WTC11 (cell line): ENCODE data around the gene DNAJB8. TPM values are rescaled to one million over a fixed set of nuclear protein-coding genes. Genes with fewer than 3 reads are reported as not detected.

Experiments
- ATAC-seq: fragments of 200-7000 bp; cut with Tn5 transposase; 2 replicates; pipeline ENCODE4 v1.10.0; 2021; ENCODE audit warnings: mild to moderate bottlenecking, moderate library complexity
- CTCF ChIA-PET: fragments of 300-600 bp; sonication (Branson Sonifier 250); formaldehyde crosslinking; loops from one replicate; lab custom pipeline; 2021; ENCODE audit warnings: antibody characterized with exemption; lab: Charles Lee
- POLR2A ChIA-PET: fragments of 350-600 bp; sonication (Branson Sonifier 250); formaldehyde crosslinking; loops from one replicate; lab custom pipeline; 2021; ENCODE audit warnings: antibody characterized with exemption; lab: Charles Lee
- DNase-seq: peaks from one replicate; pipeline ENCODE4 v3.0.0; 2021; ENCODE audit warnings: low spot score
- H3K27ac Mint-ChIP-seq: 2 replicates; pipeline ENCODE4 v1.8.0; 2021; ENCODE audit warnings: mixed read lengths
- H3K27me3 Mint-ChIP-seq: 2 replicates; pipeline ENCODE4 v1.8.0; 2021; ENCODE audit warnings: low read depth, mild to moderate bottlenecking, moderate library complexity, mixed read lengths
- H3K36me3 Mint-ChIP-seq: 2 replicates; pipeline ENCODE4 v1.8.0; 2021; ENCODE audit warnings: mixed read lengths
- H3K4me1 Mint-ChIP-seq: 2 replicates; pipeline ENCODE4 v1.8.0; 2022; ENCODE audit warnings: mixed read lengths
- H3K4me3 Mint-ChIP-seq: 2 replicates; pipeline ENCODE4 v1.8.0; 2021; ENCODE audit warnings: mild to moderate bottlenecking, moderate library complexity, mixed read lengths
- H3K9me3 Mint-ChIP-seq: 2 replicates; pipeline ENCODE4 v1.8.0; 2021; ENCODE audit warnings: mixed read lengths
- ATF3 ChIP-seq: sonication (generic); formaldehyde crosslinking; conservative IDR thresholded peaks from 2 replicates; pipeline ENCODE4 v1.8.1; 2022; ENCODE audit warnings: mild to moderate bottlenecking, missing genetic modification reagents
- ETV6 ChIP-seq: sonication (generic); formaldehyde crosslinking; IDR thresholded peaks from 2 replicates; pipeline ENCODE4 v1.8.1; 2022; ENCODE audit warnings: mild to moderate bottlenecking, missing genetic modification reagents
- KAT7 ChIP-seq: sonication (generic); formaldehyde crosslinking; IDR thresholded peaks from 2 replicates; pipeline ENCODE4 v1.8.1; 2023; ENCODE audit warnings: missing genetic modification reagents, mild to moderate bottlenecking, borderline replicate concordance
- NFYB ChIP-seq: sonication (generic); formaldehyde crosslinking; conservative IDR thresholded peaks from 2 replicates; pipeline ENCODE4 v1.8.0; 2022; ENCODE audit warnings: low read depth, missing genetic modification reagents
- PRDM15 ChIP-seq: sonication (generic); formaldehyde crosslinking; IDR thresholded peaks from 2 replicates; pipeline ENCODE4 v1.8.0; 2022; ENCODE audit warnings: missing genetic modification reagents
- USF2 ChIP-seq: sonication (generic); formaldehyde crosslinking; IDR thresholded peaks from 2 replicates; pipeline ENCODE4 v1.8.1; 2023; ENCODE audit warnings: mild to moderate bottlenecking, missing genetic modification reagents, moderate library complexity
- ZNF219 ChIP-seq: sonication (generic); formaldehyde crosslinking; IDR thresholded peaks from 2 replicates; pipeline ENCODE4 v1.8.0; 2023; ENCODE audit warnings: missing genetic modification reagents, mild to moderate bottlenecking, borderline replicate concordance
- ZNF232 ChIP-seq: sonication (generic); formaldehyde crosslinking; IDR thresholded peaks from 2 replicates; pipeline ENCODE4 v1.8.0; 2022; ENCODE audit warnings: mild to moderate bottlenecking, missing genetic modification reagents
- ZNF281 ChIP-seq: sonication (generic); formaldehyde crosslinking; IDR thresholded peaks from 2 replicates; pipeline ENCODE4 v1.8.0; 2023; ENCODE audit warnings: mild to moderate bottlenecking, missing genetic modification reagents
- ZNF317 ChIP-seq: sonication (generic); formaldehyde crosslinking; IDR thresholded peaks from 2 replicates; pipeline ENCODE4 v1.8.1; 2023; ENCODE audit warnings: low read depth, mild to moderate bottlenecking, moderate library complexity, missing genetic modification reagents, borderline replicate concordance
- ZSCAN18 ChIP-seq: fragments of 250-450 bp; sonication (Bioruptor Pico); IDR thresholded peaks from 2 replicates; pipeline ENCODE4 v2.1.2; 2022; ENCODE audit warnings: mild to moderate bottlenecking, moderate library complexity
- total RNA-seq: library from RNA; stranded (reverse); gene quantifications from 3 replicates; pipeline ENCODE4 v1.2.3, GENCODE V29; 2021

Gene DNAJB8
- total RNA-seq, 1 experiment from 2014 or later: not detected

- H3K4me1 Mint-ChIP-seq: peaks cover 19% of the 10 kb centered on the region
- DNase-seq (no peak), ATAC-seq (no peak)
- ChIA-PET POLR2A (interaction anchor here (1.0 kb wide), 1 partner anchor 10 kb away, joined by 3 read pairs; no protein-coding TSS in a partner anchor), CTCF (interaction anchor here (1.1 kb wide), 1 partner anchor 280 kb away, joined by 3 read pairs; no protein-coding TSS in a partner anchor)
- no peaks in the 10 kb centered on the region for H3K36me3 Mint-ChIP-seq
- H3K9me3 Mint-ChIP-seq: no peaks in the 10 kb centered on the region
- no peaks in the 10 kb centered on the region; the same call in 1 of the 2 replicates for H3K27me3 Mint-ChIP-seq
- no peak for TF ChIP-seq ZNF317
- TF ChIP-seq ZSCAN18 (CRISPR knock-in tag): no peak
- TF ChIP-seq ZNF219 (CRISPR knock-in tag): no peak
- no peak for TF ChIP-seq ZNF232 (CRISPR knock-in tag)
- peak; percentile 22; the same call in 1 of the 2 replicates for TF ChIP-seq USF2
- TF ChIP-seq ETV6 (CRISPR knock-in tag): no peak
- no peak overlapping the region for H3K4me3 Mint-ChIP-seq
- no peak overlapping the region for H3K27ac Mint-ChIP-seq
These were observed 53.1 kb downstream of the DNAJB8 start for GRCh38 chr3:128413413-128414205.

GRCh38 chr3:128413003-128413370 lies 53.7 kb downstream of the DNAJB8 start:
- Mint-ChIP-seq H3K27me3 (no peaks in the 10 kb centered on the region; the same call in 1 of the 2 replicates), H3K4me3 (no peak overlapping the region), H3K4me1 (peaks cover 23% of the 10 kb centered on the region), H3K36me3 (no peaks in the 10 kb centered on the region), H3K27ac (peak overlapping the region; percentile 86), H3K9me3 (no peaks in the 10 kb centered on the region)
- ChIA-PET POLR2A (no interaction called here), CTCF (interaction anchor here (0.8 kb wide), 1 partner anchor 85 kb away, joined by 4 read pairs; no protein-coding TSS in a partner anchor)
- ATAC-seq: peak; percentile 70
- TF ChIP-seq NFYB (CRISPR knock-in tag) (peak; percentile 60), ZNF281 (0 out of 2 replicates have a peak, but pooled peaks have one; percentile 6), KAT7 (no peak), ATF3 (CRISPR knock-in tag) (no peak), PRDM15 (CRISPR knock-in tag) (no peak)
- DNase-seq: peak; percentile 40

Other genes with a start within 250 kb of the DNAJB8 start
- gene GATA2, start 26.3 kb upstream of the DNAJB8 start, total RNA-seq: 1.3 to 1.6 TPM (median 1.5 TPM) in 3 replicates
- 153 to 163 TPM (median 160 TPM) in 3 replicates for gene RPN1, start 183.9 kb upstream of the DNAJB8 start, total RNA-seq